Stimulated activated CD4-positive, alpha-beta T cell treated with anti-CD3 and anti-CD28 coated beads, Interleukin-4, amount 100 ng/mL, for 1 hour (primary cell): ENCODE measurements around the gene YBX2.
"Not testable (repeated sequence)": the region's sequence is repeated elsewhere in the genome, so short reads cannot be mapped to it uniquely, and the experiment has no call there.

ENCODE experiments used
- DNase-seq: peaks from one replicate; pipeline ENCODE4 v3.0.0-alpha.2; 2020

The YBX2 gene

DNA sequence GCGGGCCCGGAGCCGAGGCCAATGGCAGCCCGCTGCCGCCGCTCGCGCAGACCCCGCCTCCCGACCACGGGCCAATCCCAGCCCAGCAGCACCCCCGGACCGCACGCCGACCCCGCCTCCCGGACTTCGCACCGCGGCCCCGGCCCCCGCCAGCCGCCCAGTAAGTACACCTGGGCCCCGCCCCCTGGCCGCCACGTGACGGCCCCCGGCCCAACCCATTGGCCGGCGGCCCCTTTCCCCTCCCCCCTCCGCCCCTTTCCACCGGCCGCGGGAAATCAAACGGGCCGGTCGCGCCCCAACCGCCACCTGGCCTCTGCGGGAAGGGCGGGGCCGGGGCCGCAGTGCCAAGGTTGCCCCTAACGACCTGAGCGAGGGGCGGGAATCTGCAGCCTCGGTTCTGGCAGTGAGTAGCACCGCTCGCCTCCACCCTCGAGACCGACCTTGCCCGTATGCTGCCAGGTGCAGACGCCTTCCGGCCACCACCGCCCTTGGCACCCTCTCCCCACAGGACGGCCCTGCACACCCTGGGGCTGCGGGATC, at the start of gene YBX2:
Gene YBX2, minus strand, starts transcription at position 26 of the 540 bp plus-strand sequence. CDS start 139 bp downstream, outside the sequence.
- DNase-seq, result peak; percentile 74

DNA sequence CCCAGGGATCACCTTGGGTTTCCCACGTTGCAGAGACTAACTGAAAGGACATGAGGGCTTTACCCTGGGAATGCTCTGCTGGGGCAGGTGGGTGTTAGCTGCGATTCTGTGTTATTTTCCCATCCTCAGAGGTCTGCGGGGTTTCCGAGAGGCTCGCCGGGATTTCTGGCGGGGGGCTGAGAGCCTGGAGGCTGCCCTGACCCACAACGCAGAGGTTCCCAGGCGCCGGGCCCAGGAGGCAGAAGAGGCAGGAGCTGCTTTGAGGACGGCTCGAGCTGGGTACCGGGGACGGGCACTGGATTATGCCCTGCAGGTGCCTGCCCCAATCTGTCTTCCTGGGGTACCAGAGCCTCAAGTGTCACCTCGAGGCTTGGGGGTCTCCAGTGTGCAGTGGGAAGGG, 48.8 kb upstream of the YBX2 start:
- DNase-seq, result no peak

DNA sequence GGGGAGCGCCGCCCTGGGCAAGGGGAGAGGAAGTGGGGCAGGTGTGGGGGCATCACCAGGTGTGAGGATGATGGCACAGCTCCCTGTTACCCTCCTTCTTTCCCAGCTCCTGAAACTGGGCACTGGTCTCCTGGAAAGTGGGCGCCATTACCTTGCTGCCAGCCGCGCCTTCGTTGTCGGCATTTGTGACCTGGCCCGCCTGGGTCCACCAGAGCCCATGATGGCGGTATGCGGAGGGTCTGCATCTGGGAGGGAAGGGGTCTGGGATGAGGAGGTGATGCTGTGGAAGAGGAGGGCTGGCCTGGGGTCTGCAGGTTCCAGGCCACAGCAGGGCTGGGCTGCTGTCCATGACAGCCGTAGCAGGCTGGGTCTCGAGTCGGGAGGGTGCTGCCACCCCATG, 47.4 kb upstream of the YBX2 start:
- DNase-seq, result no peak

DNA sequence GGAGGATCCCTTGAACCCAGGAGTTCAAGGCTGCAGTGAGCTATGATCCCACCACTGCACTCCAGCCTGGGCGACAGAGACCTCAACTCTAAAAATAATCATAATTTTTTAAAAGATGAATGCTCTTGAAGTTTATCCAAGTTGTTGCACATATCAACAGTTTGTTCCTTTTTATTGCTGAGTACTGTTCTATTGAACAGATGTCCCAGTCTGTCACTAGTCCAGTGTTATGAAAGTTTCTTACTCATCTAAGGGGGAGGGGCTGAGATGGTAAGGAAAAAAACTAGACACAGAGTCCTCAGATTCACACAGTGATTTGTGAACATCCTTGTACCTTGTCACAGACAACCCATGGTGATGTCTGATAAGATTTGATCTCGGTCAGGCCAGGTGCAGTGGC, 45.7 kb upstream of the YBX2 start:
- no peak for DNase-seq

DNA sequence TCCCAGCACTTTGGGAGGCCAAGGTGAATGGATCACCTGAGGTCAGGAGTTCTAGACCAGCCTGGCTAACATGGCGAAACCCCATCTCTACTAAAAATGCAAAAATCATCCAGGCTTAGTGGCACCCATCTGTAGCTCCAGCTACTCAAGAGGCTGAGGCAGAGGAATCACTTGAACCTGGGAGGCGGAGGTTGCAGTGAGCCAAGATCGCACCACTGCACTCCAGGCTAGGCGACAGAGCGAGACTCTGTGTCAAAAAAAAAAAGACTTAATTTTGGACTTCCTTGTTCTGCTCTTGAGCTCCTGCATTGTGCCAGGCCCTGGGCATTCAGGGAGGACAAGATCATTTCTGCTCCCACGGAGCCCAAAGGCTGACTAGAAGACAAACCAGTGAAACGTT, 43.2 kb upstream of the YBX2 start:
- DNase-seq, result not testable (repeated sequence)

DNA sequence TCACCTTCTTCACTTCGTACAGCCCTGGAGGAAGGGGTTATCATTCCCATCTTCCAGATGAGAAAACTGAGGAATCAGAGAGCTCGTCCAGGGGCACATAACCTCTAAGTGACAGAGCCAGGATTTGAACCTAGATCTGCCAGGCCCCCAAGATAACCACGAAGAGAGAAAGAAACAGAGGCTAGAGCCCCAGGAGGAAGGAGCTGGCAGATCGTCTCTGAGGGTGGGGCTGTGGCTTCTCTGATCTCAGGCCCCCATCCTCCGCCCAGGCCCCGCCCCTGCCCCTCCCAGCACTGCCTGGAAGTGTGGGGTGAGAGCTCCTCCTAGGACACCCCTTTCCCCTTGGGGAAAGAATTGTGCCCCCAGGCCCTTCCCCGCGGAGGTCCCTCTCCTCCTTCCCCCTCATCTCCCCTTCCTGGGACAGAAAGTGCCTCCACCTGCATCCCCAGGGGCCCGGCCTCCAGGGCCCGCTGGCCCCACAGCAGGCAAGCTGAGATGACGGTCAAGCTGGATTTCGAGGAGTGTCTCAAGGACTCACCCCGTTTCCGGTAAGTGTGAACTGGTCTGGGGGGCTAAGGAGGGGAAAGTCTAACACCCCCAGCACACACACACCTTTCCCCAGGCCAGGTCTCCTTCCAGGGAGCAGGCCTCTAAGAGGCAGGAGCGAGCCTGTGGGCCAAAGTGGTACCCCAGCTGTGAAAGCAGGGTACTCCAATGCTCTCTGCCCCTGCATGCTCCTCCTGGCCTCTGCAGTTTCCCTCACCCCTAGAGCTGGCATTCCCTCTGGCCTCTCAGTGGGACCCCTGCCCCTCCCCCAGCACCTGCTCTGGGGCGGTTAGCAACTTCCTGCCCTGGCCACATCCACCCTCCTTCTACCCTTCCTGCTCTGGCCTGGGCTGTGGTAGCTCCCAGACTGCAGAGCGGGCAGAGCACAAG, 42.1 kb upstream of the YBX2 start, which contains the start of gene ACAP1:
Gene ACAP1, plus strand, starts transcription at position 290 of the 936 bp plus-strand sequence. Its CDS starts 206 bp downstream, at position 496.
- peak; percentile 83 for DNase-seq

DNA sequence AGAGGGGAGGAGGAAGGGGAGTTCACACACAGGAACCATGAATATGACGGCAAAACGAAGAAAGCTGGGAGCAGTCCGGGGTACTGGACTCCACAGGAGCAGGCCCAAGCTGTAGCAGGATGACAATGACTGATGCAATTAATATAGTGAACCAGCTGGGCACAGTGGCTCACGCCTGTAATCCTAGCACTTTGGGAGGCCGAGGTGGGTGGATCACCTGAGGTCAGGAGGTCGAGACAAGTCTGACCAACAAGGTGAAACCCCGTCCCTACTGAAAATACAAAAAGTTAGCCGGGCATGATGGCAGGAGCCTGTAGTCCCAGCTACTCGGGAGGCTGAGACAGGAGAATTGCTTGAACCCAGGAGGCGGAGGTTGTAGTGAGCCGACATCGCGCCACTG, 41.3 kb upstream of the YBX2 start:
- not testable (repeated sequence) for DNase-seq

DNA sequence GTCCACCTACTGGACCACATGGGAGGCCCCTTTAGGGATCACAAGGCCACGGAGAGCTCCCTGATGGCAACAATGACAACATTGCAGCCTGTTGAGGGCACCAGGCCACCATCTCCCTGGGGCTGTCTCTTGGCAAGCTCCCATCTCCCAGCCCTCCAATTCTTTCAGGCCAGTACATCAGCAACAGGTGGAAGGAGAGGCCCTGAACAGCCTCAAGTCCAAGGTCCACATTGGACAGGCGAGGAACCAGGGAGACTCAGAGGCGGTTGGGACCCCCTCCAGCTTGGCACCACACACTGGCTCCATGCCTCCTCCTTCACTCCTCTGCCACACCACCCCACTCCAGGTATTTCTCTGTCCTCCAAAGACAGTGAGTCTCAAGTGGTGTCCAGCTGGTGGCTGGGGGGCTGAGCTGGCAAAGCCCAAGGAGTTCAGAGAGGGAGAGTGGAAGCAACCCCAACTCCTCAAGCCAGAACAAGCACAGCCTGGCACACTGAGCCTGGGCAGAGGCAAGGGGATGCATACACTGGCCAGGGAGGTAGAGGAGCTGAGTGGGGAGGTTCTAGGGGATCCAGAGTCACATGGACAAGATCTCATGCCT, 40.6 kb upstream of the YBX2 start:
- no peak for DNase-seq

DNA sequence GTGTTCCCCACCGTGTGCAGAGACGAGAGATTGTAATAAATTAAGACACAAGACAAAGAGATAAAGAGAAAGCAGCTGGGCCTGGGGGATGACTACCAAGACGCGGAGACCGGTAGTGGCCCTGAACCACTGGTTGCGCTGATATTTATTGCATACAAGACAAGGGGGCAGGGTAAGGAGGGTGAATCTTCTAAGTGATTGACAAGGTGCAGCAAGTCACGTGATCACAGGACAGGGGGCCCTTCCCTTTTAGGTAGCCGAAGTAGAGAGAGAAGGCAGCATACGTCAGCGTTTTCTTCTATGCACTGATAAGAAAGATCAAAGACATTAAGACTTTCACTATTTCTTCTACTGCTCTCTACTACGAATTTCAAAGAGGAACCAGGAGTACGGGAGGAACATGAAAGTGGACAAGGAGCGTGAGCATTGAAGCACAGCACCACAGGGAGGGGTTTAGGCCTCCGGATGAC, 38.2 kb upstream of the YBX2 start:
- DNase-seq, result not testable (repeated sequence)

DNA sequence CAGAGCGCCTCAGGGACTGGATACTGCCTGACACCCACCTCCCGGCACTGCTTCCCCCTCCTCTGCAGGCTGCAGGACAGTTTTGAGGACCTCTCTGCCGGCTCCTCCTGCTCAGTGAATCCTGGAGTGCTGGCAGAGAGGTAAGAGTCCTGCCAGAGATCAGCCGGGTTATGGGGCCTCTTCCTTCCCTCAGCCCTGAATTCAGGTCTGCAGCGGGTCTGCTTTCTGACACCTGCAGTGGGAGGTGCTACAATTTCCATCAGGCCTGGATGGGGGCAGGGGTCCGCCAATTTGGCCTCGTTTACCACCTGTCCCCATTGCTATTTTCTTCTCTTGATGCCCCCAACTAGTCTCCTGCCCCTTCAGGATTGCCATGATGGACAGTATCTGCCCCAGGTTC, 37.7 kb upstream of the YBX2 start:
- no peak for DNase-seq

DNA sequence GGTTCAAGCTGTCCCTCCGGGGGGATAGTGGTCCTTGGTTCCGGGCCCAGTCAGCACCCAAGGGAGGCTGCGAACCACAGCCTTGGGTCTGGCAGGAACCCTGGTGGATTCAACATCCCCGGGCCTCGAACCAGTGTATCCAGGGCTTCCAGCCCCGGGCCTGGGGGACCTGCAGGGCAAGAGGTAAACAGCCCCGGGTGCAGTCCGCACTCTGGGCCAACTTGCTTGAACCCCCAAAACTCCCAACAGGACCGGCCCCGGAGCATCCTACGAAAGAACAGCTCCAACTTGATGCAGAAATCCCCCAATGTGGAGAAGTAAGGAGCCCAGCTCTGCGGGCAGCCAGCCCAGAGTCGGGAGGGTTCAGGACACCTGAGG, 36.2 kb upstream of the YBX2 start:
- DNase-seq, result no peak

DNA sequence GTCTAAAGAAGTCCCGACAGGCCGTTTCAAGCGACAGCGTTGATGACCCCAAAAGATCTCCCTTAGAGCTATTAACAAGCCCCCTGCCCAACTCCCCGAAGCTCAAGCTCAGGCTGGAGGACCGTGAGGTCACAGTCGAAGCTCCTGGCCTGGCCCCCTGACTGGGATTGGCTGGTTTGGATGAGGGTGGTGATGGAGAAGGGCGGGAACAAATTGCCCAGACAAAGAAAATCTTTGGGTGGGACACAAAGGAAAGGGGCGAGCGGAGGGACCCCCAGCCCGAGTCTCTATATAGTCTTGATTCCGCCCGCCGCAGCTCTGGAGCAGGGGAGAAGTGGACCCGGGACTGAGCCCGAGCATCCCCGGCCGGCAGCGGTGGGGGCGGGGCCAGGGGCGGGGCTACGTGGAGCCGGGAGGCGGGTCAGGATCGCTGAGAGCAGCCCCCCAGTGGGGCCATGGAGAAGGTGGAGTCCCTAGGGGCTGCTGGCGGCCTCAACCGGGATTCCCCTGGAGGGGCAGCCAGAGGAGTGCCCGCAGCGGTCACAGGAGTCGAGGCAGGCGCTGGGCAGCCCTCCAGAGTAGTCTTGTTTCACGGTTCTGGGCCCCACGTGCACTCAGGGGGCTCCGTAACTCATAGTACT, 35.7 kb upstream of the YBX2 start:
- DNase-seq, result peak; percentile 76

DNA sequence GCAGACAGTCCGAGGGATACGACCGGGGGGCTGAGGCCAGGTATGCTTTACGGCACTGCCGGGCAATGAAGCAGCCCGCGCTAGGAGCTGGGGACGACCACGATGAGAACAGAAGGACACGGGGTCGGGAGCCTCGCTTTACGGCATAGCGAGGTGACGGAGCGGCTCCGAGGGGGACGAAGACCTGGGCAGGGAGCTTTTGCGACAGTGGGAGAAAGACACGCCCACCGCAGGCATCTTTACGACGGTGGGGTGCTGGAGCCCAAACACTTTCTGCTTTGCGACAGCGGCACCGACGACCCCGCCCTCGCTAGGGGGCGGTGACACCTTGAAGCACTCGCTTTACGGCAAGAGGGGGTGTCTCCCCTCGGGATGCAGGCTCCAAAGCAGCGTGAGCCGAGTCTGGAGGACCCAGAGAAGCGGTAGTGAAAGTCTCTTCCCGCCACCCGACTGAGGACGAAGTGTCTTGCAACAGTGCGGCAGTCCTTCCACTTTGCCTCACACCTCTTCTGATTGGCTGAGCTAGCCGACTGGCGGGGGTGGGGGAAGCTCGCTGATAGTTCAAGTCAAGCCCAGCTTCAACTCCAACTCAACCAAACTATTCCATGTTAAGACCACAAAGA, 35.0 kb upstream of the YBX2 start:
- DNase-seq, result peak; percentile 94

DNA sequence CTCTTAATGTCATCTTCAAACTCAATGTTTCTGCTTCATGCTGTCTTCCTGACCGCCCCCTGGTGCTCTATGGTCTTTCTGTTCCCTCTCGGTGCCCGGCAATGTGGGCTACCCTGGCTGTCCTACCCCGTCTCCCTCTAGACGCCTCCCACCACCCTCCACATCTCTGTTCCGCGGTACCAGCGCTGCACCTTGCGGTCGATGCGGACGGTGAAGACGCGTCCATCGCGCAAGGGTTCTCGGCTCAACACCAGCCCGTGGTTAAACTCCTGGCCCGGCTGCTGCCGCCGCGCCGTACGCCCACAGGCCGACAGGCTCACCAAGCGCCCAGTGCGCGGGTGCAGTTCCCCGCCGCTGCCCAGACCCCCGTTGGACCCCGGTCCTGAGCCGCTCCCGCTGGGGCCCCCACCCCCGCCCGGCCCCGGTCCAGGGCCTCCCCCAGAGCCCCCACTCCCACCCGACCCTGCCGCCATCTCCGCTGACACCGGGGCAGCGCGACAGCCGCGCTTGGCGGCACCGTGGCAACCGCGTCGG, 34.5 kb upstream of the YBX2 start, which contains the start of gene NEURL4:
Gene NEURL4, minus strand, starts transcription at position 496 of the 534 bp plus-strand sequence. Its CDS starts 23 bp downstream, at position 473.
- DNase-seq, result no peak

DNA sequence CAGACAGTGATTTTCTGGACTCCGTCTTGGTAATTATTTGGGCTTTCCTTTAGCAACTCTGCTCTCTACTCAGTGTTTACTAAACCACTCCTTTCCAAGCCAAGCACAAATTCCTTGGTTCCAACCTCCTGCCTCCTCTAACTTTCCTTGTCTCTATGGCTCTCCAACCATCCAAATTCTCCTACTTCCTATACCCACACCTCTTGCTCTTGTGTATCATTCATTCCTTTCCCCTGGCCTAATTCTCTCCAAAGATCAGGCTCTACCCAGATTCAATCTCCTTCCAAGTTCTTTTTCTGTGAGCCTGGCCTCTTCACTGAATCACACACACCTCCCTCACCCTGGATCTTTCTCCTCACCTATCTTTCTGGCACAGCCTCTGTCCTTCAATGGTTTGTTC, 33.6 kb upstream of the YBX2 start:
- DNase-seq, result no peak

DNA sequence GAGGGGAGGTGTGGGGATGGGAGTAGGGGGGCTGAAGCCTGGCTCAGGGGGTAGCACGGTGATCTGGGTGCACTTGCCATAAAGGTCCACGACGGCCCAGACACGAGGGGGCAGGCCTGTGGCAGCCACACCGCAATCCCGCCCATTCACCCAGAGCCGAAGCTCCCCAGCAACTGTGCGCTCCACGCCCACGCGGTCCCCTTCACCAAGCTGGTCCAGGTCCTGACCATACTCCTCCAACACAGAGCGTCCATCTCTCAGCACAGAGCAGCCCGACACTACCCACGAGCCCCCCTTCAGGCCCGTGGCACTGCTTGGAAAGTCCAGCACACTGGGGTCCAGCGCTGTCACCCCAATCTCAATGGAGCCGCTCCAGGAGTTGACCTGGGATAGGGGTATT, 33.1 kb upstream of the YBX2 start:
- DNase-seq, result no peak

DNA sequence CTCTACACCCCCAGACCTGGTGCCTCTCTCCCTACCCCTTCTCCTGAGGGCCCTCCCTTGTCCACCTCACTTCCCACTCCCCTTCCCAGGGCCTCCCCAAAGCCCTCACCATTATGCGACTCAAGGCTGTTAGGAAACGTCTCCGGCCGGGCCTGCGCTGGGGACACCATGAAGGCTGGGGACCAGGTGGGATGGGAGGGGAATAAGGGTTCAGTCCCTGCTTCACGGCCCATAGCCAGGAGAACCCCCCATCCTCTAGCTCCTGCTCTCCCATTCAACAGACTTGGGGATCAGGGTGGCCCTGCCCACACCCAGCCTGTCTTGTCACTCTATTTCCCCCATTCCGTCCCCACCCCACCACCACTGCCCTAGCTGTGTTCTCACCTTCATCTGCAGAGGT, 32.6 kb upstream of the YBX2 start:
- no peak for DNase-seq

DNA sequence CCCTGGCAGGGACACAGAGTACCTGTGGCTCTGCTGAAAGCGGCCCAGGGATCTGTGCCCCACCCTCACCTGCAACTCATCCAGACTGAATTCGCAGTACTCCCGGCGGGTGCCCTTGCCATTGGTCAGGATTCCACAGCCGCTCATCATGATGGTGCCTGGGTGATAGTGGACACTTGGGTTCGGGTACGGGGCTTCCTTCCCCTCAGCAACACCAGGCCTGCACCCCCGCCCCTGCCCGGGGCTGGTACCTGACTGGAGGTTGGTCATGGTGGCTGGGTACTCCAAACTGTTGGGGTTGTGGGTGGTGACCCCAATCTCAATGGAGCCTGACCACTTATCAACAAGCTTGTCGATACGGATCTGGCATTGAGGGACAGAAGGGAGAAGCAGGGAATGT, 31.7 kb upstream of the YBX2 start:
- no peak for DNase-seq

DNA sequence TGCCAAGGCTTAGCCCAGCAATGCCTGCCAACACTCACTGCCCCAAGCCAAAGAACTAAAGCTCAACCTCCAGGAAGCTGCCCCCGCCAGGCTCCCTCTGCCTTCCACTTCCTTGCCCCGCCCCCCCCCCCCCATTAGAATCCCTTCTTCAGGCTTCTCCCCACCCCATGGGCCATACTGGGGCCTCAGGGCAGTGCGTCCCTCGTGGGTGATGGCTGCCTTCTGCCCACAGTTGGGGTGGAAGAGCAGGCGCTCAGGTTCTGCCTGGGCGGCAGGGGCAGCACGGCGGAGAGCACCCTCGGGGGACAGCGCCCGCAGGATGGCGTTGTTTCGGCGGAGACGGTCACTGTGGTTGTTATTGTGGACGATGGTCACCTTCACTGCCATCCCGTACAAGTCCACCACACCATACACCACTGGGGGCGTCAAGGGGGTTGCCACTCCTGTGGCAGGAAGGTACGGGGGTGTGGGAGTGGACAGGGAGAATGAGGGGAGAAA, 30.6 kb upstream of the YBX2 start:
- no peak for DNase-seq

DNA sequence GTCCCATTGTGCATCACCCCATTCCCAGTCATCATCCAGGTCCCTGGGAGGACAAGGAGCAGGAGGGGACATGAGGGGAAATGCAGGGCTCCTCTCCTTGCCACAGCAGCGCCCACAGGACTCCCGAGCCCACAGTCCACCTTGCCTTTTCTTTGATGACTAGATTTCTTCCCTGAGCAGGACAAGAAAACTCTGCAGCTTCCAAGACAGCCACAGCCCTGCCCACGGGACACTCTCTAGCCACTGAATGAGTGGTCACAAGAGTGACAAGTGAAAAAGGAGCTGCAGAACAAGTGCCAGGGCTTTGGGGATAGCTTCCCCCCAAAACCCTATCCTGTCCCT, 30.0 kb upstream of the YBX2 start:
- no peak for DNase-seq

DNA sequence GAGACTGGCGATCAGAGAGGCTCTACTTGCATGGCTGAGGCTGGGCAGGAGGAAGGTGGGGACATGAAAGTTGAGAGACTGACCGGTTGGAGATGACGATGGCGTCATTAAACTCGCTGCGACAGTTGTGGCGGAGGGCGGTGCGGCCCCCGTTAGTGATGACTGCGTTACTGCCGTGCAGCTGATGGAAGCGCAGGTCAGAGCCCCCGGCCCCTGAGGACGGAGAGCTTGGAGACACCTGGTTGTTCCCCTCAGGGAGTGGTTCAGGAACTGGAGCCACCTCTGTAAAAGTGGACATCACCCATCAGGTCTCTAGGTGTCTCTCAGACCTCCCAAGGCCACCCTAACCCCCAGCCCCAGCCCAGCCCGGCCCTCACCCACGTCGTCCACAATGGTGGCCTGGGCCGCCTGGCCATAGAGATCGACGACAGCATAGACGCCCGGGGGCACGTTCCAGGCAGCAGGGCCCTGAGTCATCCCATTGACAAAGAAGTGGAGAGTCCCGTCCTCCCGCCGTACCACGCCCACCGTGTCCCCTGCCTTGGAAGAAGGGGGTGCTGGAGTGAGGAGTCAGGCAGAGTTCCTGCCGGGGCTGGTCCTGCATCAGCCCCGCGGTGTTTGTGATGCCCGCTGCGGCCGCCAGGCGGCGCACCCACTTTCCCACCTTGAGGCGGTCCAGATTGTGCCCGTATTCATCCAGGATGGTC, 29.4 kb upstream of the YBX2 start:
- peak; percentile 71 for DNase-seq
